Measurements from ENCODE around the gene SAMMSON.

SAMMSON gene

DNA sequence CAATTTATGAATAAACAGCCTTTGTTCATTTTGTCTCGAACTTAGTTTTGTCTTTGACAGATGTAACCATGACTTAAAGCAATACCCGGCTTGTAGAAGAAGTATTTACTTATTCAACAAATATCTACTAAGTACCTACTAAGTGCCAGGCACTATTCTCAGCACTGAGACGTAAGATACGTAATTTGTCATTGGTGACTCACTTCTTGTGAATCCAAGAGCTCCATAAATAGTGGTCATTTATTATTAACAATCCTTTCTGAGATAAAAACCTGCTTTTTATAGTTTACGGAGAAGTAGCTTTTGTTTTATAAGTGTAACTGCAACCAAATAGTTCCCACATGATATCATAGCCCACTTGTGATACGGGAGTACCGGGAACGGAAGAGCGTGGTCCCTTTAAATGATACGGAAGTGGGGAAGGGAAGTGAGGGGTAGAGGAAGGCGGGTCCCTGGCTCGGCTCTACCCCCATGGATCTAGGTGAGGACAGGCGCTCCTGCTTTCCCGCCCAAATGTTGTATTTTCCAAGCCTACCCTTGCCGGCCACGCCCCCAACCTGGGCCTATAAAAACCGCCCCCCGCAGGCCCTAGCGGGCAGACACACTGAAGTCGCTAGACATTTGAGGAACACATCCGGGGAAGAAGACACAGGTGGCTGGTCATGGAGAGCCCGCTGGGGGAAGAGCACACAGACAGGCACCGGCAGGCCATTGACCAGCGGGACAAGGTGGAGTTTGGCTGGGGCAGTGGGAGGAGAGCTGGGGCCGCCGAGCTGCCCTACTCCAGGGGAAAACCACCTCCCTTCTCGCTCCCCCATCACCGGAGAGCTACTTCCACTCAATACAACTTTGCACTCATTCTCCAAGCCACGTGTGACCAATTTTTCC lies at the start of gene SAMMSON:
Gene SAMMSON (plus strand): TSS at position 594 of the 888 bp plus-strand sequence.
- DNase-seq: no peak

DNA sequence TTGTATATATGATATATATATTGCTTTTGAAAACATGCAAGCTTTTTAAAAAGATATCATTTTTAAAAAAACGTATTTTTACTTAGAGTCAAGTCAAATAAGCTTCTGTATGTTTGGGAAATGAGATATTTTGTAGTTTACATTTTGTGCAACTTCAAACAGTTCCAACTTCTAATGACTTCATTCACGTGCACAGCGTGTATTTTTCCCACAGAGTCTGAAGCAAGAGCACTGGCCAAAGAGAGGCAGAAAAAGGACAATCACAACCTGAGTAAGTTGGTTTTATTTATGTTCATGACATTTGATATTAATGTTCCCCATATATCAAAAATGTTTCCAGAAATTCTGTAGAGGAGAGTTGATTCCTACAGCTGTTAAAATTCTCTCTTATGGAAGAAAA lies 47.9 kb upstream of the SAMMSON start:
- DNase-seq: no peak

DNA sequence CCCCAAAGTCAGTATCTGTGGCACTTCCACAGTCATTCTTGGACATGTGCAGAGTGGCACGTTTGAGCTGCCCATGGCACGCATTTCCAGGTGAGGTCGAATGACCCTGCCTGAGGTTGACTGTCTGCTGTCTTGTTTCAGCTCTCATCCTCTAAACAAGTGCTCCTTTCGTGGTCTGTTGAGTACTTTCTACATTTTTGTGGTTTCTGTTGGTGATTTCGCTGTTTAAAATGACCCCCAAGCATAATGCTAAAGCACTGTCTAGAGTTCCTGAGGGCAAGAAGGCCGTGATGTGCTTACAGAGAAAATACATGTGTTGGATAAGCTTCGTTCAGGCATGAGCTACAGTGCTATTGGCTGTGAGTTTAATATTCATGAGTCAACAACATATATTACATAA lies 40.0 kb upstream of the SAMMSON start:
- DNase-seq: no peak

DNA sequence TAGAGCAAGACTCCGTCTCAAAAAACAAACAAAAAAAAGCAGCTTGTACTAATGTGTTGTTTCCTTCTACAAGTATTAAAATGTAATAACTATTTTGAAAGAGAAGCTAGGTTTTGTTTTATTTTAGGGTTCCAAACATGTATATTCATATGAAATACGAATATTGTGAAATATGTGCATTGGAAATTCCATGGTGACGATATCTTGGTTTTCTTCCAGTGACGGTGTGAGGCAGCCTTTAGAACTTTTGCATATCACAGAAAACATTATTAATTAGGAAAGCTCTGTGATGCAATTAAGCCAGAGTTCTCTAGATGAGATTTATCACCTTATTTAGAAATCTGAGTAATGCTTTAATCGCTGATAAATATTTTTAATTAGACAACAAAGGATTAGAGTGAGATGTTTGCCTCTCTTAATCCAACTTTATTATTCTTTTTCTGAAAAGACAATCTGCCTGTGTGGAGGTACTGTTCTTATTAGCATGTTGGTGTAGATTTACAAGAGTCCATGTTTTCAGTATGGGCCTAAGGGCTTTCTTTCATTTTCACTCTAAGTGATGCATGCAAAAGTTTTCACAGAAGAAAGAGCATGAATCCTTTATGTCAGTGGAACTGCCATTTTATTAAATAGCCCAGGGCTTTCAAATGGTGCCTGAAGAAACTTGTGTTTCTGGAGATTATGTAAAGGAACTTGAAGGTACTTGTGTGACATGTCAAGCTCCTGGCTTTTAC lies 37.7 kb upstream of the SAMMSON start:
- no peak for DNase-seq

DNA sequence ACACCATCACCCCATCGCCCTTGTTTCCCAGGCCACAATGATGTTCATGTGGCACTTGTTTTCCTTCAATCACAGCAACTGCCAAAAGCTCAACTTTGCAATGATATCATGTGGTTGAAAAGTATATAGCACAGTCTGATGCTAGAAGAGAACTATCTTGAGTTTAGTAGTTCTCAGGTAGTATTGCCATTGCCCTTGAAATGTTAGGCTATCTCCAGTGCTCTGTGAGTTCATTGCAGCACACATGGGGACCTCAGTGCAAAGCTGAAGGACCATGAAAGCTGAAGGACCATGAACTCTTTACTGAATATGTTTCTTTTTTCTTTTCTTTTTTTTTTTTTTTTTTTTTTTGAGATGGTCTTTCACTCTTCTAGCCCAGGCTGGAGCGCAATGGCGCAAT lies 35.9 kb upstream of the SAMMSON start:
- no peak for DNase-seq

DNA sequence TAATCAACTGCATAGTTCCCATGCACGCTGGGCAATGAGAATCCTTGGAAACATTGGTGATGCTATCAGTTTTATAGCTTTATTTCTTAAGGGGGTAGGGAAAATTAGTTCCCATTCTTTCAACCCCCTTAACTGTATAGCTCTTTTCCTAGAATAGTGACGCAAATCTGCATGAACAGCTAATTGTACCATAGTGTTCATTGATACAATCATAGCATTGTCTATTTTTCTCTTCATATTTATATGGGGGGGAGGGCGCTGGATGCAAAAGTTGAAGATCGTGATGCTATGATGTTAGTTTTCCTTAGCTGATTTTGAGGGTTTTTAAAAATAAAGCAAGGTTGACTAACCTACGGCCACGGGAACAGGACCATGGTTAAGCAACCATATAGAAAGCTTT lies 32.4 kb upstream of the SAMMSON start:
- no peak for DNase-seq

DNA sequence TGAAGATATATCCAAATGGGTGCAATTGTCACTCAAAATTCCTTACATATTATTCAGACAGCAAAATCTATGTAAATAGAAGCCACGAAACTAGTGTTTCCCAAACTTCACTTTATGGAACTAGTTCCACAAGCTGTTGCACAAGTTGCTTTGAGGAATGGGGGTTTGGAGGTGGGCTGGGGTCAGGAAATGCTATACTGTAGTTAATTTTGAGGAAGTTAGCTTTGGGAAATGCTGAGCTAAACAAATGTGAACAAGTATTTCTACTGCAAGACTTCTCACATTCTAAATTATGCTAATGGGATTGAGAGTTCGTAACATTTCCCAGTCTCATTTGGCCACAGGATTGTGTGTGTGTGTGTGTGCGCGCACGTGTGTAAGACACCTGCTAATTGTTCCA lies 28.7 kb upstream of the SAMMSON start:
- DNase-seq: no peak

DNA sequence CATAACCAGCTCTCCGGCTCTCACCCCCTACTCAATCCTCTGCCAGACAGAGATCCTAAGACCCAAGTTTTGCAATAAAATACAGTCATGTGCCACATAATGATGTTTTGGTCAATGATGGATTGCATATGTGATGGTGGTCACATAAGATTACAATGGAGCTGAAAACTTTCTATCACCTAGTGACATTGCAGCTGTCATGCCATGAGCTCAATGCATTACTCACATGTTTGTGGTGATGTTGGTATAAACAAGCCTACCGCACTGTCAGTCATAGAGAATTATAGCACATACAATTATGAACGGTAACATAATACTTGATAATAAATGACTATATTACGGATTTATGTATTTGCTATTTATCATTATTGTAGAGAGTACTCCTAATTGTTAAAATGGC lies 26.9 kb upstream of the SAMMSON start:
- no peak for DNase-seq

DNA sequence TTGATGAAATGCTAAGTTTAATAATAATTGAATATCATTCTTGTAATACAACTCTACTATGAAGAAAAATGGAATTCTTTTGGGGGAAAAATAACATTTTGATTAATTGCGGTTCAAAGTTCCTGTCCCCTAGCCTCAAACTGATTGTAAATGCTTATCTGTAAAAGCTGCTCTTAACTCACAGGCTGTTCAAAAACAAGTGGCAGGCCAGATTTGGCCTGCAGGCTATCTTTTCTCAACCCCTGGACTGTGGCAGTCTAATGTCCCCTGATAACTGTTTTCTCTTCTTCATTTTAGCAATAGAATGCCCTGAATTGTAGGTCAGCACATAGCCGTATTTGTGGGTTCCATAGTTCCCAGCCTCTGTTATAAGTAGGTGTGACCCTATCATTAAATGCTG lies 23.5 kb upstream of the SAMMSON start:
- DNase-seq: no peak

DNA sequence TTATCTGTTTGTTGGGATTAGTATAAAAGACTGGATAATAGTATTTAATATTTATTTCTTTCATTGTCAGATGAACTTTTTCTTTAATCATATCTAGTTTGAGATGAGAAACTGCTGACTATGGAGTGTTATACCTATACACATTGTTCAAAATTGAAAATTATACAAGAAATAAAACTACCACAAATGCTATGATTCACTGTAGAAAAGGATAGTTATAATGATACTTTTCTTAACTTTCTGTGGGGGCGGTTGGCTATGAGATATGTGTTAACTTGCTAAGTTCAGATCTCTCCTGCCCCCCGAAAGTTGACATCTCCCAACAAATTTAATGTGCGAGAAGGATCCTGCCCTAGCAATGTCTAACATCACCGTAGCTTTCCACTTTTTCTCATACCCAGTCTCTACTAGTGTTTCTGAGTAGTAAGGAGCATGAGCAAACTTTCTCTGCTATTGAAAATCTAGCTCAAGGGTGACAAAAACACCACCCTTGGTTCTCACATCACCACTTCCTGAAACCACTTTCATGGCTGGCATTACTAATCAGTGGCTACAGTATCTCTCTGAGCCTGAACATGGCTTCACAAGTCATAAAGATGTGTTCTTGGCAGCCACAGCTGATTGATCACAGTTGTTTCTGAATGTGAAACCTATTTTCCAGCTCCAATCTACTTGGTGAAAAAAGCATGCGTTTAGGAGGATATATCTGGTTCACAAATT lies 15.8 kb upstream of the SAMMSON start:
- no peak for DNase-seq

DNA sequence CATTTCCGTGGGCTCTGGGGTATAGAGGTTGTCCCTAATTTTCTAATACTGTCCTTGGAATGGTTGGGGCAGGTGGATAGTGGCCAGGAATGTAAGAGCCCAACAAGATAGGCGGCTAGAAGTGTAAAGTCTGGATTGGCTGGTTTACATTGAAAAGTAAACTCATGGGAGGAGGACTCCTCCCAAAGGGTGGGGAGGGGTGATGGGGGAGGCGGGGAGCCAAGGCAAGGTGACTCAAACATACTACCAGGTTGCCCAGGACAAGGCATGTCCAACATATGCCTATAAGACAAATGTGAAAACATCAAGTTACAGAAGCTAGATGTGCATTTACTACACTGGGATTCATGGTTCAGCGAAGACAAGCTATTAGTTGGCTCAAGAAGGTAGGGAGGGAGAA lies 14.3 kb upstream of the SAMMSON start:
- DNase-seq: no peak

DNA sequence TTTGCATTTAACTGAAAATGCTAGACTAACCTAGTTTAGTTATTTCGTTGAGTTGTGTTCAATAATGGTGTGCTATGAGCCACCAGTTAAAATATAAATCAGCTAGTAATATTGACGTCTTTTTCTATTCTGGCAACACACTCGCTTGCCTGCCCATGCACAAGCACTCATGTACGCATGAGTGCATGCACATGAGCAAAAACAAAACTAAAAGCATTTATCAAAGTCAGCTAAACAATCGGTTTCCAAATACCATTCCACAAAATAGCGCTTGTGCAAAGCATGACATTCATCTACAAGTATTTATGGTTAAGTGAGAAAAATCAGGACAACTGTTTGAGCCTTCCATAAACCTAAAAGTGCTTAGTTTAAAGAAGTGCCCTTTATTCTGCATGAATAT lies 13.1 kb upstream of the SAMMSON start:
- DNase-seq: no peak

DNA sequence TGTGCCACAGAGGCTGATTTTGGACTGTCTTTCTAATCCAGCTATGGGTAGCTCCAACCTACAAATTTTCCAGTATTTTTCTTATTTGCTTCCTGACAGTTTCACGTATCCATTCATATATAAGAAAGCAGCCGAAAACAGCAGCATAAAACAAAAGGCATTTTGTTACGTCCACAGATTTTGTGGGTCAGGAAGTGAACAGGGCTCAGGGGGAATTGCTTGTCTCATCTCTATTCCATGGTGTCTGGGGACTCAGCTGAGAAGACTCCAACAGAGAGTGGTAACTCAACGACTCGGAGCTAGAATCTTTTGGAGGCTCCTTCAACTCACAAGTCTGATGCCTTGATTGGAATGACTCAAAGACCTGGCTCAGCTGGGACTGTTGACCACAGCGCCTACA lies 11.7 kb upstream of the SAMMSON start:
- DNase-seq: no peak

DNA sequence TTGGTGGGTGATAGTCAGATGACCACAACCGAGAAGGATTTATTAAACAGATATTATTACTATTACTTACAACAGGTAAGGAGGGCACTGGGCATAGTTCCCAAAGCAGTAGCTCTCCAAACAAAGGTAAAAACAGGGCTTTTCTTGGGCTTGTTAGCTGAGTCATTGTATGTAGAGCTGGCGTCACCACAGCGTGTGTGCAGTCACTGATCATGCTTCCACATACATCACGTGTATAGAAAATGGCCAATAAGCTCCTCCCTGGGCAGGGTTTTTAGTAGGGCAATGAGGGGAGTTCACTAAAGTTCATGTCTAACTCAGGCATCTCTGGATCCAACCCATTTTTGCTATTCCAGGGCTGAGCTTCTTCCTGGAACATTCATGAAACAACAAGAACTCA lies 5.8 kb upstream of the SAMMSON start:
- DNase-seq: no peak

DNA sequence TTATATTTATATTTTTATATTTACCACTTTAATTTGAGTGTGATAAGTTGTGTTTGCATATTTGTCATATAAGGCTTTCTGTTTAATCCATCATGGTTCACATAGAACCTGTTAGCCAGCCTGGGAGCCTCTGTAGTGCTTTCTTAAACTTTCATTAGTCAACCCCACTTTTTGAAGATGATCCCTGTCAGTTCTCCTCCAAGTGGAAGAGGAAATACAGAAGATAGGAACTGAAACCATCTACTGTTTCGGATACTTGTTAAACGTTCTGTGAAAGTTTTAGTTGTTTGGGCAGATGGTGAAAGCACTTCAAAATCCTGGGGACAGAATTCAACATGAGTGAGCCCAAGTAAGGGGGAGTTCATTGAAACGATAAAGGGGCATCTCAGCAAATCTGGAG lies 4.6 kb upstream of the SAMMSON start:
- no peak for DNase-seq

DNA sequence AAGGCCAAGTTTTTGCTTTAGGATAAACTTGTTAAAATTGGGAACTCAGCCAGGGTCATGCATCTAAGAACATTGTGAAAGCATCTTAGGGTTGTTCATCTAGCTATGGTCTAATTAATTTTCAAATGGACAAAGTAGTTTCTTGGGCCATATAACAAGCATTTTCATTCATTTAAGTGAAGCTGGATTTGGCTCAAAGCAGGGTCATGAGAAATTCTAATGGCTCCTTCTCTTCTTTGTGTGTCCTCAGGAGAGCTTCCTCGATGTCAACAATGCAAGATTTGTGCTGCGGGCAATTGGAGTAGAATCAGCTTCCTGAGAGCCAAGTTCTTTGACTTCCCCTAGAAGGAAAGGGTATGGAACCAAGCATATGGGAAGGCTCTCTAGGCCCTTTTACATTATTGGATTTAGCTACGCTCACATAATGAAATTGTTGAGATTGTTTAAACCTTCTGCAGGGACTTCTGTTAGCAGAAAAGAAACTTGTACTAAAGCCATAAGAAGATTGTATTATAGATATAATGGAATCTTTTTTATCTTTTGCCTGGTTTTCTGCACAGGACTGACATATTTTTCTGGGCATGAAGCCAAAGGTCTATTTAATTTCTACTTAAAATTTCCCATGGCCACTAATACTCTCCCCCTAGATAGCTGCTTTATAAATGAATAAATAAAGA lies 1.8 kb upstream of the SAMMSON start:
- no peak for DNase-seq

DNA sequence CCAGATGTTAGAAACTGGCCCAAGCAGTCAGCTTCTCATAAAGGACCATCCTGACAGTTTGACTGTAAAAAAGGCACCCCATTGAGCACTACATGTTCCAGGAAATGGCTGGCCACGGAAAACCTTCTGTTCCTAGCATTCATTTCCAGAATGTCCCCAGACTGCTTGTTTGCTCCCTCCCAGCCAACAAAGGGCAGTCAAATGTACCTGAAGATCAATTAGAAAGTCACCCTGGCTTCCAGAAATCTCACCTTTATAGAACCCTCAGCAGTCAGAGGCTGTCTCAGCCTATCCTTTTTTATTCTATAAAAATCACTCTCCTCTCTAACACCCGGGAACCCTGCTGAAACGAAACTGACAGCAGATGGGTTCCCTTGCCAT lies 784 bp upstream of the SAMMSON start:
- no peak for DNase-seq

DNA sequence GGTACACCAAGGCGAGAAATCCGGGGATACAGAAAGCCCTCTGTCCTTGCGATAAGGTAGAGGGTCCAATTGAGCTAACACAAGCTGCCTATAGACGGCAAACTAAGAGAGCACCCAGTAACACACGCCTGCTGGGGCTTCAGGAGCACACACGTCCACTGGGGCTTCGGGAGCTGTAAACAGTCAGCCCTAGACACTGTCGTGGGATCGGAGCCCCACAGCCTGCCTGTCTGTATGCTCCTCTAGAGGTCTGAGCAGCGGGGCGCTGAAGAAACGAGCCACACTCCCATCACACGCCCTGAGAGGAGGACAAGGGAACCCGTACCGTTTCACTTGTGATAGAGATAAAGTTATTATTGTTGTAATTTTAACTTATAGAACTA lies 486 bp downstream of the SAMMSON start:
- no peak for DNase-seq

DNA sequence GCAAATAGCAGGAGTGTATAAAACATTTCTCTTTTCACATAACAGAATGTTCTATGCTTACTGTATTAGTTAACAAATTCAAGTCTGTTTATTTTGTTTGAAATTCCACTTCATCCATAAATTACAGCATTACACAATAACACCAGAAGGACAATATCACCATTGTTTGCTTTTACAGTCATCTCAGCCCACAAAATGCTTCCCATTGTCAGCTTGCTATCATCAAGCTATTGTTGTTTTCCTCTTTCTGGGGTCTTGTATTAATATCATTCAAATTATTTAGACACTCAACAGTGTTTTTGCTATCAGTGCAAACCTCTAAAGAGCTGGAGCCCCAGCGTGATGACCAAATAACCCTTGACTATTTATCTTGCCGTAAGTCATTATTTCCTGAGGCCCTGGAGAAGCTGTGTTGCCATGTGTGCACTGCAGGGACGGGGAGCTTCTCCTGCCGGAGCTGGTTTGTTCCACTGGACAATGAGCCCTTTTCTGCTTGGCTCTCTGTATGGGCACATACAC lies 1.1 kb downstream of the SAMMSON start:
- DNase-seq: no peak

DNA sequence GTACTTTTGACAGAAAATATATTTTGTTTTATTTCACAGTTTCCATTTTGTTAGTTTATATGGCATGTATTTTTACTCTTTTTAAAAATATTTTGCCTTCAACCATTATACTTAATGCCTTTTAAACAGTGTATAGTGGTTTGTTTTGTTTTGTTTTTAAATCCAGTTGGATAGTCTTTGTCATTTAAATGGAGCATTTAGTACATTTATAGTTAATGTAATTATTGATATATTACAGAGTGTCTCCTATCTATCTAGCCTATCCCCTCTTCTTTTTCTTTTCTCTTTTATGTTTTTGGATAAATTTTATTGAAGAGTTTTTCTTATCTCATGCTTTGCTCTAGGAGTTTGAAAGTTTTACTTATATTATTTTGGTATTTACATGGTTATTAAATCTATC lies 3.6 kb downstream of the SAMMSON start:
- no peak for DNase-seq

DNA sequence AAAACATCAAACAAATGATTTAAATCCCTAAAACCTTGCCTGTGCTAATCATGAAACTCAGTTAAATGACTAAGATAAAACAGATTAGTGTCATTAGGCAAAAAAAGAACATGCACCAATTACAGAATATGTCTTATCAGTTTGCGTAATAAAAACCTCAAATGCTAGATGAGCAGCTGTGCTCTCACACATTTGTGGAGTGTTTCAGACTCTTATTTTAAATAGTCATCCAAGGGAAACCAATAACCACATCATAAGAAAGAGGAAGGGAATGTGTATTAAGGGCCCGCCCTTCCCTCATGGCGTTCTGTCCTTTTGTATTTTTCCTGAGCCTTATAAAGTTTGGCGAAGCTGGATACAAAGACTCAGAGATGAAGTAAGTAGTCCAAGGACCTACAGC lies 6.6 kb downstream of the SAMMSON start:
- no peak for DNase-seq

DNA sequence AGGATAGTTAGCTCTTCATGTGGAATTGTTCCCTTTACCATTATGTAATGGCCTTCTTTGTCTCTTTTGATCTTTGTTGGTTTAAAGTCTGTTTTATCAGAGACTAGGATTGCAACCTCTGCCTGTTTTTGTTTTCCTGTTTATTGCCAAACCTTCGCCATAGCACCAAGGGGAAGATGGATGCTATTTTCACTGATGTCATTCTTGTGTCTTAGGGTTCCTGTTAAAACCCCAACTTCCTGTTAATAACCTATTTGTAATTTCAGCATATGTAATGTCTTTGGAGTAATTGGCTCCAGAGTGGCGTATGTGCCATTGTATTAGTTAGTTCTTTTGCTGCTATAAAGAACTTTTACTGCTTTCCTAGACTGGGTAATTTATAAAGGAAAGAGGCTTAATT lies 10.8 kb downstream of the SAMMSON start:
- no peak for DNase-seq

DNA sequence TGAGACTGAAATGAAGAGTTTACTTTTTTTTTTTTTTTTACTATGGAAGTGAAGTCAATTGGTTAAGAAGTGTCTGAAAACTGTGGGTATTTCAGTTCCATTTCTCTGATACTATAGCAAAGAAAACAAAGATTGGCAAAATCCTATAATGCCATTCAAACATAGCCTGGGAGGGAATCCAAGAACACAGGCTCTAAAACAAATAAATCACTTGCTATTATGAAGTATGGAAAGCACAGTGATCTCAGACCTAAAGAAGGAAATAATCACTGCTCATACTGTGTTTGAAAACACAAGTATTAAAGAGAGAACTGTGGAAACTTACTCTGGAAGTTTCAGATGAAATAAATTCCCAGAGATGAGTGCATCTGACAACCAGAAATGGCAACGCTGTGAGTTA lies 12.0 kb downstream of the SAMMSON start:
- DNase-seq: no peak
